Effector memory CD4-positive, alpha-beta T cell (primary cell): ENCODE data around the gene PLCB2.
A peak's percentile ranks its signal among the peaks of the same experiment; 100 is the strongest.

Experiments
- DNase-seq, 3 donors: peaks; one replicate each; pipeline ENCODE4 v3.0.0-alpha.2; 2020
- H3K27ac ChIP-seq: 2 replicates; pipeline ENCODE4 v1.7.0; 2013; ENCODE audit warnings: mild to moderate bottlenecking, low read length, moderate library complexity; ENCODE audit not compliant: insufficient read depth, poor library complexity, severe bottlenecking
- H3K27me3 ChIP-seq: replicated peaks from 2 replicates; pipeline ENCODE4 v1.7.0; 2013; ENCODE audit warnings: mild to moderate bottlenecking, low read length; ENCODE audit not compliant: insufficient read depth, control insufficient read depth, poor library complexity, severe bottlenecking
- H3K36me3 ChIP-seq: 2 replicates; pipeline ENCODE4 v1.7.0; 2013; ENCODE audit warnings: mild to moderate bottlenecking, low read length, moderate library complexity; ENCODE audit not compliant: control insufficient read depth, insufficient read depth
- H3K4me1 ChIP-seq: 2 replicates; pipeline ENCODE4 v1.7.0; 2013; ENCODE audit warnings: low read length, mild to moderate bottlenecking; ENCODE audit not compliant: control insufficient read depth, insufficient read depth, poor library complexity, severe bottlenecking
- H3K4me3 ChIP-seq: 2 replicates; pipeline ENCODE4 v1.7.0; 2013; ENCODE audit warnings: low read length, low read depth, mild to moderate bottlenecking; ENCODE audit not compliant: insufficient read depth, poor library complexity, severe bottlenecking
- H3K9me3 ChIP-seq: 2 replicates; pipeline ENCODE4 v1.7.0; 2013; ENCODE audit warnings: mild to moderate bottlenecking, low read length, moderate library complexity; ENCODE audit not compliant: control insufficient read depth

Gene PLCB2

DNA sequence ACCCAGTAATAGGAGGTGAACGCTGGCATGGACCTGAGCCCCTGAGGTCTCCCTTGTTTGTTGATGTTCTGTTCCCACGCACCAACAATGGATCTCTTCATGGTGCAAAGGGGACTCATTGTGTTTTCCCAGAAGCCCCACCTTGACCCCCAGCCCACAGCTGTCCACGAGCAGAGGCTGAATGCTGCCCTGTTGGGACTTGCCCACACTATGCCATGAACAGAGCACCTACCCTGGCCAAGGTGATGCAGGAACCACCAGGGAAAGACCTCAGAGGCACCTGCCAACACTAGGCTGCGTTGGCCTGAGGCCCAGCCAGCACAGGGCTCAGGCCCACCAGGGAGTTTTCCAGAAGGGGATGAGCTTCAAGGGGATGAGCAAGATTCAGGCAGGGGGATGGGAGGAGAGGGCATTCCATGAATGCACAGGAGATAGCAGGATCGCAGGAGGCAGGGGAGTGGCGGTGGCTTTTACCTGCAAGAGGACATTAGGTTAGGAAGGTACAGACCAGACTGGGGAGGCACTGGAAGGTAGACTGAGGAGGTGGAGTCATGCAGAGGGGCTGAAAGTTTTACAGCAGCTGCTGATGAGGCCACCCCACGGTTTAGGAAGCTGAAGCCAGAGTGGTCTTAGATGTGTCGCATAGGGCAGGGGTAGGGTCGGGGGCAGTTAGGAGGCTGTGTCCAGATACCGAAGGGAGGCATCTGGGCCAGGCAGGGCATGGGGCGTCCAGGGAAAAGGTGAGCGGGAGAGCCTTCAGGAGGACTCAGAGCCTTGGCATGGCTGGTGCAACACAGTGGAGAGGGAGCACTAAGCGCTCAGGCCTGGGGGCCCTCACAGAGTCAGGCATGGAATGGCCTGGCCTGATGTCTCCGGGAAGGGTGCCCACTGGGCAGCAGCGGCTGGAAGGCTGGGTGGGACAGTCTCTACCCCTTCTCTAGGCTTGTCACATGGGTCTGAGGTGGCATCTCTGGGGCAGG lies 39.1 kb upstream of the PLCB2 start:
- Histone ChIP-seq H3K9me3 (no peaks in the 10 kb centered on the region), H3K27ac (no peak overlapping the region), H3K4me1 (no peaks in the 10 kb centered on the region), H3K27me3 (no peaks in the 10 kb centered on the region), H3K4me3 (no peak overlapping the region), H3K36me3 (no peaks in the 10 kb centered on the region)
- no peak for DNase-seq

DNA sequence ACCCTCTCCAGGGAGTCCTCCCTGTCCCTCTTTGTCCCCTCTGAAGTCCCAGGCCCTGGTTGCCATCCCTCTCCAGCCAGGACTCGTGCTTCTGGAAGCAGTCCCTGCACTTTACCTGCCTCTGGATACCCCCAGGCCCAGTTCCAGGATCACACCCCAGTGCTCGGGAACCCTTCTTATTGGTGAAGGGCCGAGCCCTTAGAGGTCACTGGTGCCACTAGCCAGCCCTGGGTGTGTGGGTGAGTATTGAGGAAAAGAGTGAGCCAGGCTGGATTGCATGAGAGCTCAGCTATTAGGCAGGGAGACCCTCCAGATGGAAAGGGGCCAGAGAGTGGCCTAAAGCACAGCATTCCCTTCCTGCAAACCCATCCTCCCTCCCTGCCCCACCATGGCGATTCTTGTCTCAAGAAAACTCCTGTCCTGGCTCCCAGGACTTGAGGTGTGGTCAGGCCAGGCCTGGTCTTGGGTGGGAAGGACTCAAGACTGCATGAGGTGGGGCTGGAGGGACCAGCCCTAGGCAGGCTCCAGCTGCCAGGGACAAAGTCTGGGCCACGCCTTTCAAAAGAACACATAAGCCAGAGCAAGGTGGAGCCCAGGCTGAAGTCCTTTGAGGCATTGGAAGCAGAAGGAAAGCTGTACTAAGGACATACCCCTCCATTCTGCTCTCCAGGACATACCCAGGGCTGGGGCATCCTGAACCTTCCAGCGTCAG lies 38.3 kb upstream of the PLCB2 start:
- Histone ChIP-seq H3K36me3 (no peaks in the 10 kb centered on the region), H3K27me3 (no peaks in the 10 kb centered on the region), H3K4me3 (no peak overlapping the region), H3K27ac (no peak overlapping the region), H3K4me1 (no peaks in the 10 kb centered on the region), H3K9me3 (no peaks in the 10 kb centered on the region)
- no peak for DNase-seq

DNA sequence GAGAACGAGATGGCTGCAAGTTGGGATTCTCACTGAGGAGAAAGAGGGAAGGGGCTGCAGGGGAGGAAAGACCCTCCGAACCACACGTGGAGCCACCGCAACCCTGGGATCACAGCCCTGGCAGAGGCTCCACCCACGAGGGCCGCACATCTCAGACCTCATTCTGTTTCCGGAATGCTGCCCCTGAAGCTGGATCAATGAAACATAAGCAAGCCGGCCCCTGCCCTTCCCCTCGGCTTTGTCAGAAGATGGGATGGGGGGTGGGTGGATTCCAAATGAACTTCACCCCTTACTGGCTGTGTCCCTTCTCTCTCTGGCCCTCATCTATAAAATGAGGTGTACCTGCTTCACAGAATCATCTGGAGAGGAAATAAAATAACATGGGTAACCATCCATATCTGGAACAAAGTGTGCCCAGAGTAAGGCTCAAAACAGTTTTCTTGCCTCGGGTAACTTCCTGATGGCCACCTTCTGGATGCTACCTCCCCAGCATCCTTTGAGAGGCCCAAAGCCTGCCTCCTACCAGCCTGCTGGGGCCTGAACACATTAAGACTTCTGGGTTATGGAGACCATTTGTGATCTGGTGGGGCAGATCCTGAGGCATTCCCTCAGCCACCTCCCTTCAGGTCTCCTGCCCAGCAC lies 37.6 kb upstream of the PLCB2 start:
- no peaks in the 10 kb centered on the region for H3K27me3 ChIP-seq

DNA sequence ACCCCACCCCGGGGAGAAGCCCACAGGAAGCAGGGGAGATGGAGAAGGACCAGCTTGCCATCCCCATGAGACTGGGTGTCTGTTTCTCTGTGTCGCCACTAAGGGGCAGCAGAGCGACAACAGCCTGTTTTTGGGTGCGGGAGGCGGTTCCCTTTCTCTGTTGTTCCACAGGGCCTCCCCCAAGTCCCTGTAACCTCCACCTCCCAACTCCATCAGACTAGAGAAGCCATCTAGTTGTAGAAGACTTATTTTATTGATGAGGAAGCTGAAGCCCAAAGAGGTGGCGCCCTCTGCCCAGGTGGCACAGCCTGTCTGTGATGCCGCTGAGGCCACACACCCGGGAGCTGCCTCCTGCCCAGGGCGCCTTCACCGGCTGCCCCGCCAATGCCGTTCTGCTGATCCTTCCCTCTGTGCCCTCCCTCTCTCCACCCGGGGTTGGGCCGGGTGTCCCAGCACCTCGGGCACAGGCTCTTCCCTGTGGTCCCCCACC lies 36.9 kb upstream of the PLCB2 start:
- Histone ChIP-seq H3K27me3 (no peaks in the 10 kb centered on the region), H3K4me3 (no peak overlapping the region), H3K27ac (no peak overlapping the region), H3K36me3 (no peaks in the 10 kb centered on the region), H3K4me1 (no peaks in the 10 kb centered on the region), H3K9me3 (no peaks in the 10 kb centered on the region)
- peak; percentile 32 to 56 (median 36) for DNase-seq

More for the DNA sequence above, 37.6 kb upstream of the PLCB2 start:
- DNase-seq = no peak
- Histone ChIP-seq H3K4me3 (no peak overlapping the region), H3K27ac (no peak overlapping the region), H3K36me3 (no peaks in the 10 kb centered on the region), H3K4me1 (no peaks in the 10 kb centered on the region), H3K9me3 (no peaks in the 10 kb centered on the region)

DNA sequence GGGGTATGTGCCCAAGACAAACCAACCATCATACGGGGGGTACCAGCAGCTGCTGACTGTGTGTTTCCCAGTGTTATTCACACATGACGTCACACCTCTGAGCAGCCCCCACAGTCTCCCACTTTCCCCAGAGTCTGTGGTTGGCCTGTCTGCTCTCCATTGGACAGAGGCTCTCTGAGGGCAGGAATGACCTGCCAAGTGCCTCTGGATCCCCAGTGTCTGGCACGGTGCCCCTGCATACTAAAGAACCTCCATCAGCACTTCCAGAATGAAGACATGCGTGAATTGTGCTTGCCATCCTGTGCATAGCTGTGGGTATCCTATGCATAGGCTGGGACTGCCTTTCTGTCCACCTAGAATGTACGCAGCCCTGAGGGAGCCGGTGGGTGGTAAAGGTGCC lies 36.5 kb upstream of the PLCB2 start:
- Histone ChIP-seq H3K4me3 (no peak overlapping the region), H3K27me3 (no peaks in the 10 kb centered on the region), H3K36me3 (no peaks in the 10 kb centered on the region), H3K9me3 (no peaks in the 10 kb centered on the region), H3K27ac (no peak overlapping the region), H3K4me1 (no peaks in the 10 kb centered on the region)
- no peak for DNase-seq

DNA sequence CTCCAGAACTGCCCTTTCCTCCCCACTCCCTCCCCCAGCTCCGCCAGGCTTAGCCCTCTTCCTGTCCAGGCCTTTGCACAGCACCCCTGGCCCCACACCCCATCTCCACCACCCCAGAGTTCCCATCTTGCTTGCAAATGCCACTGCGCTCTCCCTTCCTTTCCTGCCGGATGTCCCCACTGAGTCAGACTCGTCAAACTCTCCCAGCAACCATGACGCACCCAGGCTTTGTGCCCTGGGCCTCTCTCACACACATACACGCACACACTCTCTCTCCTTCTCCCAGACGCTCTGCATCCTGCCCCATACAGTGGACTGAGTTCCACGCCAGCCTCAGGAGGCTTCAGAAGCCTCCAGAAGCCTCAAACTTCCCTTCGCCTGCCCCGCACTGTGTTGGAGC lies 35.8 kb upstream of the PLCB2 start:
- no peaks in the 10 kb centered on the region for H3K9me3 ChIP-seq
- DNase-seq = no peak
- no peak overlapping the region for H3K27ac ChIP-seq
- H3K27me3 ChIP-seq = no peaks in the 10 kb centered on the region
- H3K4me3 ChIP-seq = no peak overlapping the region
- H3K4me1 ChIP-seq = no peaks in the 10 kb centered on the region
- H3K36me3 ChIP-seq = no peaks in the 10 kb centered on the region

DNA sequence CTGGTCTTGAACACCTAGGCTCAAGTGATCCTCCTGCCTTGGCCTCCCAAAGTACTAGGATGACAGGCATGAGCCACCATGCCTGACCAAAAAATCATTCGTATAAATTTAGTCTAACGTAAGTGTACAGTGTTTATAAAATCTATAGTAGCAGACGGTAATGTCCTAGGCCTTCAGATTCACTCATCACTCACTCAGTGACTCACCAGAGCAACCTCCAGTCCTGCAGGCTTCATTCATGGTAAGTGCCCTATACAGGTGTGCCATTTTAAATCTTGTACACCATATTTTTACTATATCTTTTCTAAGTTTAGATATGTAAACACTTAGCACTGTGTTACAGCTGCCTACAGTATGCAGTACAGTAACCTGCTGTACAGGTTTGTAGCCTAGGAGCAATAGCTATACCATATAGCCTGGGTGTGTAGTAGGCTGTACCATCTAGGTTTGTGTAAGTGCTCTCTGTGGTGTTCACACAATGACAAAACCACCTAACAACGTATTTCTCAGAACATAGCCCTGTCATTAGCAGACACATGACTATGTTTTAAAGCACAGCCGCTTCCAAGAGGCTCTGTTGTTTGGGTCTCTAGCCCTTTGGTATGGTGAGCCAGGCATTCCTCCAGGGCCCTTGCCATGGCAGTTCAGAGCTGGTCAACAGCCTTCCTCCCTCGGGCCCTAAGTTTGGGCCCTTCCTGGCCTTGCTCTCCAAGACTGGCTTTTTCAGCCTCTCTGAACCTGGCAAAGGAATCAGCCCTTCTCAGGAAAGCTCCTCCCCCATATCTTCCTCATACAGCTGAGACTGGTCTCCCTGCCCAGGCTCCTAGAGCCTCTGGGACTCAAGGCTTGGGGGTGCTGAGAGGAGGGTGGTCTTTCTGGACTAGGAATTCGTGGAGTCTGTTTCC lies 34.9 kb upstream of the PLCB2 start:
- no peak overlapping the region for H3K27ac ChIP-seq

DNA sequence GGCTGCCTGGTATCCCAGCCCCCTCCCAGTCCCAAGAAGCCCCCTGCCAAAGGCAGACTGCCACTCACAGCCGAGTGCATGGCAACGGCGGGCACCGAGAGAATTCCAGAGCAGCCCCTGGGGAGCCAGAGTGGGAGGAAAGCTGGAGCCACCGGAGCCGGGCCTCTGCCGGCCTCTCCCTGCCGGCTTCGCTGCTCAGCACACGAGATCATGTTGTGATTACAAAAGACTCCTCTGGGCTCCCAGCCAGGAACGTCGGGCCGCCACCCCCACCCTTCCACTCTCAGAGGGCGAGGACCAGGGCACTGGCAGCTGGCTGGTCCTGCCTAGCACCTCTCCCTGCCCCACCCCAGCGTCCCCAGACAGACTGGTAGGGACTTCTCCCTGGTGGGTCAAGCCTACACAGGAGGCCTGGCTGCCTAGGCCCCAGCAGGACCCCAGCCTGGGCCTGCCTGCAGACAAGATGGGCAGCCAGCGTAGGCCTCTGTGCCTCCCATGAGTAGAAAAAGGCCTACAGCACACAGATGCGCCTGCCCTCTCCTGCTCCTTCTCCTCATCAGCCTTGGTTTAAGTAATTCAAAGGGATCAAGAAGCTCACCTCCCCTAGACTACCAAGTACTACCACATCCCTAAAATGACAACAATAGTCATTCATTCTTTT lies 33.1 kb upstream of the PLCB2 start, which contains the start of gene CCDC9B:
Gene CCDC9B (minus strand): TSS at position 200 of the 661 bp plus-strand sequence. CDS start 120 bp downstream, at position 80.
- Histone ChIP-seq H3K36me3 (no peaks in the 10 kb centered on the region), H3K27me3 (no peaks in the 10 kb centered on the region), H3K27ac (no peak within 1 kb of the TSS), H3K9me3 (no peaks in the 10 kb centered on the region), H3K4me3 (no peak within 1 kb of the TSS), H3K4me1 (peaks cover 5% of the 10 kb centered on the region)
- DNase-seq = no peak

More for the DNA sequence above, 34.9 kb upstream of the PLCB2 start:
- H3K36me3 ChIP-seq = no peaks in the 10 kb centered on the region
- DNase-seq = no peak
- no peak overlapping the region for H3K4me3 ChIP-seq
- H3K27me3 ChIP-seq = no peaks in the 10 kb centered on the region
- H3K4me1 ChIP-seq = peaks cover 5% of the 10 kb centered on the region
- no peaks in the 10 kb centered on the region for H3K9me3 ChIP-seq
